Panc1 (cell line): ENCODE data around the gene PCIF1. TPM values are rescaled to one million over a fixed set of nuclear protein-coding genes. Genes with fewer than 3 reads are reported as not detected.

ENCODE experiments used
- ATAC-seq: fragments of 200-7000 bp; cut with Tn5 transposase; 2 replicates; pipeline ENCODE4 v1.9.1; 2020; ENCODE audit warnings: mild to moderate bottlenecking, moderate library complexity
- BruUV-seq: library from RNA; stranded (reverse); fragments of 400-500 nt; replicated peaks from 2 replicates; lab custom pipeline; 2021; lab: Mats Ljungman, UMichigan
- CTCF ChIA-PET: fragments of 300-600 bp; sonication (Branson Sonifier 250); formaldehyde crosslinking; loops from one replicate; lab custom pipeline; 2022; ENCODE audit warnings: antibody characterized with exemption; lab: Charles Lee
- POLR2A ChIA-PET: fragments of 300-600 bp; sonication (Branson Sonifier 250); formaldehyde crosslinking; loops from one replicate; lab custom pipeline; 2022; ENCODE audit warnings: antibody characterized with exemption; lab: Charles Lee
- DNase-seq: peaks from one replicate; pipeline ENCODE4 v3.0.0-alpha.2; 2010; ENCODE audit warnings: low read depth, low spot score
- H3K27ac ChIP-seq: 2 replicates; pipeline ENCODE4 v1.5.1; 2011; ENCODE audit warnings: mild to moderate bottlenecking, low read length, inconsistent platforms
- H3K27me3 ChIP-seq: fragments of 200-500 bp; sonication (Bioruptor generic); 2 replicates; pipeline ENCODE4 v1.6.0; 2014; ENCODE audit warnings: low read length, inconsistent platforms; ENCODE audit not compliant: control insufficient read depth, insufficient read depth
- H3K36me3 ChIP-seq: fragments of 200-500 bp; sonication (Bioruptor generic); 2 replicates; pipeline ENCODE4 v1.5.1; 2014; ENCODE audit warnings: inconsistent platforms, mild to moderate bottlenecking, low read length, moderate library complexity; ENCODE audit not compliant: control insufficient read depth, insufficient read depth
- H3K4me1 ChIP-seq: 2 replicates; pipeline ENCODE4 v1.5.1; 2011; ENCODE audit warnings: inconsistent platforms, mild to moderate bottlenecking, low read length, moderate library complexity; ENCODE audit not compliant: control insufficient read depth, insufficient read depth
- H3K4me3 ChIP-seq, 2 experiments: 2 replicates each; pipeline ENCODE4 v1.5.1; 2011 to 2012; ENCODE audit warnings: low read depth in 2 of 2, low read length in 2 of 2, mild to moderate bottlenecking in 2 of 2, inconsistent platforms in 1 of 2, moderate library complexity in 1 of 2
- H3K9me3 ChIP-seq: fragments of 200-500 bp; sonication (Bioruptor generic); 2 replicates; pipeline ENCODE4 v1.5.1; 2014; ENCODE audit warnings: low read depth, mild to moderate bottlenecking, inconsistent platforms, low read length, moderate library complexity; ENCODE audit not compliant: control insufficient read depth, insufficient read depth
- POLR2AphosphoS5 ChIP-seq: IDR thresholded peaks from 2 replicates; pipeline ENCODE4 v1.6.1; 2012; ENCODE audit warnings: mild to moderate bottlenecking, low read depth, low read length, moderate library complexity
- SIN3A ChIP-seq: IDR thresholded peaks from 2 replicates; pipeline ENCODE4 v1.6.1; 2012; ENCODE audit warnings: low read depth, mild to moderate bottlenecking, low read length, moderate library complexity, borderline replicate concordance; ENCODE audit not compliant: insufficient read depth
- TCF7L2 ChIP-seq: IDR thresholded peaks from 2 replicates; pipeline ENCODE4 v1.6.1; 2011; ENCODE audit warnings: mild to moderate bottlenecking, low read depth, low read length, inconsistent platforms
- in situ Hi-C: cut with HindIII; loops from 2 replicates; pipeline ENCODE4 v1.10.0; 2016; ENCODE audit warnings: low sequenced_read_pairs, low pct_unique_long_range_greater_than_20kb
- intact Hi-C: fragments of 100-400 bp; cut with micrococcal nuclease; formaldehyde crosslinking; loops from one replicate; pipeline ENCODE4 v1.10.0; 2022; ENCODE audit not compliant: unreplicated experiment
- total RNA-seq: library from RNA; stranded (reverse); gene quantifications from one replicate; pipeline ENCODE4 v1.2.1, GENCODE V29; 2021; ENCODE audit not compliant: unreplicated experiment
- TF ChIP-seq, protein P1 (sequence below), 2 experiments: IDR thresholded peaks; 2 replicates each; pipeline ENCODE4 v1.6.1; 2011 to 2012; ENCODE audit warnings: low read depth in 2 of 2, control low read depth in 1 of 2, low read length in 1 of 2, mild to moderate bottlenecking in 1 of 2, moderate library complexity in 1 of 2; ENCODE audit not compliant: insufficient read depth in 1 of 2
- TF ChIP-seq, protein P2 (sequence below): fragments of 450-650 bp; IDR thresholded peaks from 2 replicates; pipeline ENCODE4 v1.5.1; 2017; ENCODE audit warnings: mild to moderate bottlenecking

Gene PCIF1
- total RNA-seq, 1 experiment from 2014 or later: 24.6 TPM

DNA sequence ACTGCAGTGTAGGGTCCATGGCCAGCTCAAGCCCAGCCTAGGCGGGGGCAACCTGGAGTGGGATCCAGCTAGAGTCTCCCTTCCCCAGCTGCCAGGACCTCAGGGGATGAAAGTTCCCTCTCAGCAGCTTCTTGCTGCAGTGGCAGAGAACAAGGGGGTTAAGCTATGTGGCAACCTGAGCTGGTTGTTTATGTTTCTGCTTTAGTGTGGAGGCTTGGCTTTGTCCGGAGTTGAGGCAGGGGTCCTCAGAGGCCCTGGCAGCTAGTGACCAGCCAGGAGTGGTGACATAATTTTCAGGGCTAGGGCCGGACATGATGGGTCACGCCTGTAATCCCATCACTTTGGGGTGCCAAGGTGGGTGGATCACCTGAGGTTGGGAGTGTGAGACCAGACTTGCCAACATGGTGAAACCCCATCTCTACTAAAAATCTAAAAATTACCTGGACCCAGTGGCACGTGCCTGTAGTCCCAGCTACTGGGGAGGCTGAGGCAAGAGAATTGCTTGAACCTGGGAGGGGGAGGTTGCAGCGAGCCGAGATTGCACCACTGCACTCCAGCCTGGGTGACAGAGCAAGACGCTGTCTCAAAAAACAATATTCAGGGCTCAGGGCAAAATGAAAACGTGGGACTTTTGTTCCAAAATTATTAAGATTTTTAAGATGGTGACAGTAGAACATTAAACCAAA is 8.5 kb upstream of the PCIF1 start:
- H3K4me3 ChIP-seq: no peak overlapping the region
- H3K36me3 ChIP-seq: no peaks in the 10 kb centered on the region
- in situ Hi-C loops (no loop called here), intact Hi-C loops (no loop called here)
- TF ChIP-seq POLR2AphosphoS5 (no peak), SIN3A (no peak), TCF7L2 (no peak)
- TF ChIP-seq, protein P1, sequence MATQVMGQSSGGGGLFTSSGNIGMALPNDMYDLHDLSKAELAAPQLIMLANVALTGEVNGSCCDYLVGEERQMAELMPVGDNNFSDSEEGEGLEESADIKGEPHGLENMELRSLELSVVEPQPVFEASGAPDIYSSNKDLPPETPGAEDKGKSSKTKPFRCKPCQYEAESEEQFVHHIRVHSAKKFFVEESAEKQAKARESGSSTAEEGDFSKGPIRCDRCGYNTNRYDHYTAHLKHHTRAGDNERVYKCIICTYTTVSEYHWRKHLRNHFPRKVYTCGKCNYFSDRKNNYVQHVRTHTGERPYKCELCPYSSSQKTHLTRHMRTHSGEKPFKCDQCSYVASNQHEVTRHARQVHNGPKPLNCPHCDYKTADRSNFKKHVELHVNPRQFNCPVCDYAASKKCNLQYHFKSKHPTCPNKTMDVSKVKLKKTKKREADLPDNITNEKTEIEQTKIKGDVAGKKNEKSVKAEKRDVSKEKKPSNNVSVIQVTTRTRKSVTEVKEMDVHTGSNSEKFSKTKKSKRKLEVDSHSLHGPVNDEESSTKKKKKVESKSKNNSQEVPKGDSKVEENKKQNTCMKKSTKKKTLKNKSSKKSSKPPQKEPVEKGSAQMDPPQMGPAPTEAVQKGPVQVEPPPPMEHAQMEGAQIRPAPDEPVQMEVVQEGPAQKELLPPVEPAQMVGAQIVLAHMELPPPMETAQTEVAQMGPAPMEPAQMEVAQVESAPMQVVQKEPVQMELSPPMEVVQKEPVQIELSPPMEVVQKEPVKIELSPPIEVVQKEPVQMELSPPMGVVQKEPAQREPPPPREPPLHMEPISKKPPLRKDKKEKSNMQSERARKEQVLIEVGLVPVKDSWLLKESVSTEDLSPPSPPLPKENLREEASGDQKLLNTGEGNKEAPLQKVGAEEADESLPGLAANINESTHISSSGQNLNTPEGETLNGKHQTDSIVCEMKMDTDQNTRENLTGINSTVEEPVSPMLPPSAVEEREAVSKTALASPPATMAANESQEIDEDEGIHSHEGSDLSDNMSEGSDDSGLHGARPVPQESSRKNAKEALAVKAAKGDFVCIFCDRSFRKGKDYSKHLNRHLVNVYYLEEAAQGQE (IDR thresholded peaks at IDR 0.05; ENCODE audit: insufficient read depth in 1 of 2, low read depth in 2 of 2, low read length in 1 of 2): no peak
- TF ChIP-seq, protein P2, sequence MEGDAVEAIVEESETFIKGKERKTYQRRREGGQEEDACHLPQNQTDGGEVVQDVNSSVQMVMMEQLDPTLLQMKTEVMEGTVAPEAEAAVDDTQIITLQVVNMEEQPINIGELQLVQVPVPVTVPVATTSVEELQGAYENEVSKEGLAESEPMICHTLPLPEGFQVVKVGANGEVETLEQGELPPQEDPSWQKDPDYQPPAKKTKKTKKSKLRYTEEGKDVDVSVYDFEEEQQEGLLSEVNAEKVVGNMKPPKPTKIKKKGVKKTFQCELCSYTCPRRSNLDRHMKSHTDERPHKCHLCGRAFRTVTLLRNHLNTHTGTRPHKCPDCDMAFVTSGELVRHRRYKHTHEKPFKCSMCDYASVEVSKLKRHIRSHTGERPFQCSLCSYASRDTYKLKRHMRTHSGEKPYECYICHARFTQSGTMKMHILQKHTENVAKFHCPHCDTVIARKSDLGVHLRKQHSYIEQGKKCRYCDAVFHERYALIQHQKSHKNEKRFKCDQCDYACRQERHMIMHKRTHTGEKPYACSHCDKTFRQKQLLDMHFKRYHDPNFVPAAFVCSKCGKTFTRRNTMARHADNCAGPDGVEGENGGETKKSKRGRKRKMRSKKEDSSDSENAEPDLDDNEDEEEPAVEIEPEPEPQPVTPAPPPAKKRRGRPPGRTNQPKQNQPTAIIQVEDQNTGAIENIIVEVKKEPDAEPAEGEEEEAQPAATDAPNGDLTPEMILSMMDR: no peak
- no peaks in the 10 kb centered on the region for H3K9me3 ChIP-seq
- POLR2A ChIA-PET: no interaction called here
- DNase-seq (no peak), ATAC-seq (no peak)
- H3K4me1 ChIP-seq: no peaks in the 10 kb centered on the region
- BruUV-seq: no TSS peak
- no peak overlapping the region for H3K27ac ChIP-seq
- no peaks in the 10 kb centered on the region for H3K27me3 ChIP-seq
- CTCF ChIA-PET: interaction anchor here (1.6 kb wide), 1 partner anchor 36 kb away, joined by 3 read pairs; no protein-coding TSS in a partner anchor

DNA sequence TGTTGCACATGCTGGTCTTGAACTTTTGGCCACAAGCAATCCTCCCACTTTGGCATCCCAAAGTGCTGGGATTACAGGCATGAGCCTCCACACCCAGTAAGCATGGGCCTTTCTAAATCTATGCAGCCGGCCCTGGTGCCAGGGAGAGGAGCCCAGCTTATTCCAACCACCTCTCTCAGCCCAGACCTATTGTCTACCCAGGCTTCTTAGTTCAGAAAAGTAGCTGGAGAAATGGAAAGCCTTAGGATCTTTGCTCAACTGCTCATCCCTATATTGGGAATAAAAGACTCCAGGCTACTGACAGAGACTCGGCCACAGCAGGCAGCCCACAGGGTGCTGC is 7.8 kb upstream of the PCIF1 start:
- H3K9me3 ChIP-seq: no peaks in the 10 kb centered on the region
- TF ChIP-seq, protein P1 (IDR thresholded peaks at IDR 0.05; ENCODE audit: insufficient read depth in 1 of 2, low read depth in 2 of 2, low read length in 1 of 2): no peak
- no peak for TF ChIP-seq SIN3A
- no peak for TF ChIP-seq TCF7L2
- TF ChIP-seq POLR2AphosphoS5: no peak
- TF ChIP-seq, protein P2: no peak
- intact Hi-C loops (no loop called here), in situ Hi-C loops (no loop called here)
- POLR2A ChIA-PET: no interaction called here
- BruUV-seq: no TSS peak
- no peak overlapping the region for H3K27ac ChIP-seq
- ATAC-seq: no peak
- DNase-seq: no peak
- CTCF ChIA-PET: interaction anchor here (1.6 kb wide), 1 partner anchor 37 kb away, joined by 3 read pairs; no protein-coding TSS in a partner anchor
- no peaks in the 10 kb centered on the region for H3K4me1 ChIP-seq
- no peaks in the 10 kb centered on the region for H3K27me3 ChIP-seq
- no peaks in the 10 kb centered on the region for H3K36me3 ChIP-seq
- no peak overlapping the region for H3K4me3 ChIP-seq
